ENCODE results near the gene C17orf113.
"Not testable (repeated sequence)": the region's sequence is repeated elsewhere in the genome, so short reads cannot be mapped to it uniquely, and the experiment has no call there.

C17orf113 gene

GRCh38 chr17:42012363-42012762, 38.0 kb downstream of the C17orf113 start:
- DNase-seq = not testable (repeated sequence)

- DNase-seq = no peak
Observed at GRCh38 chr17:42010898-42011516, 39.4 kb downstream of the C17orf113 start.

GRCh38 chr17:42010266-42010680, 40.1 kb downstream of the C17orf113 start:
- DNase-seq = not testable (repeated sequence)

GRCh38 chr17:42009170-42009569, 41.2 kb downstream of the C17orf113 start:
- no peak for DNase-seq

GRCh38 chr17:42005166-42005565, 45.2 kb downstream of the C17orf113 start:
- no peak for DNase-seq

- no peak for DNase-seq
Observed at GRCh38 chr17:42002792-42003301, 47.6 kb downstream of the C17orf113 start.

- DNase-seq = no peak
Observed at GRCh38 chr17:42002175-42002791, 48.1 kb downstream of the C17orf113 start.

- no peak for DNase-seq
Observed at GRCh38 chr17:42001729-42002128, 48.7 kb downstream of the C17orf113 start.

- DNase-seq = no peak
Observed at GRCh38 chr17:42000413-42001133, 49.8 kb downstream of the C17orf113 start.

- DNase-seq = no peak
Observed at GRCh38 chr17:41998497-41998896, 51.9 kb downstream of the C17orf113 start.

GRCh38 chr17:41996855-41997164, 53.6 kb downstream of the C17orf113 start:
- DNase-seq = no peak

- no peak for DNase-seq
Observed at GRCh38 chr17:41992576-41992975, 57.8 kb downstream of the C17orf113 start.

GRCh38 chr17:41989702-41990419, 60.5 kb downstream of the C17orf113 start:
- DNase-seq = no peak

GRCh38 chr17:41988418-41988817, 62.0 kb downstream of the C17orf113 start:
- no peak for DNase-seq
